ENCODE results near the gene CD47. TPM values are rescaled to one million over a fixed set of nuclear protein-coding genes. Genes with fewer than 3 reads are reported as not detected.
A peak's percentile ranks its signal among the peaks of the same experiment; 100 is the strongest.

The CD47 gene
- total and polyA plus RNA-seq, 2 of the 4 experiments (the other 2 are of a cell fraction), result 45.9 to 52.0 TPM

DNA sequence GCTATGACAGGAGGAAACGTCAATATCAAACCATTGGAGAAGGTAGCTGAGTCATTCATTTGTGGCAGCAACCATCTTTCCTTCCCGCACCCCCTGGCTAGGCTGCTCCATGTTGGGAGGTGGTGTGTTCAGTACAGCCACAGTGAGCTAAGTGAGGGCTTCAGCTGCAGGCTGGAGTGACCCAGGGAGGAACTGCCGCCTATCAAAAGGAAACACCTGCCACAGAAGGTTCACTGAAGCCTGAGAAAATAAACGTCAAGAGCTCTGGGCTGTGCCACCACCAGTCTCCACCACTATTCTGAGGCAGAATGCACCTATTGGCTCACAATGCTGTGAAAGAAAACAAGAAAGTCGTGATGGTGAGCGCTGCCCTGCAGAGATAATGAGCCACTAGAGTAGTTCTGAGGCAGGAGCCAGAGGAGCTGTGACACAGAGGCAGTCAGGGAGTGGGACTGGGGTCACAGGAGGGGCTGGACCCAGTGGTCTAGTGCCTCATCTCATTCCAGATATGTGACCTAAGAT lies 34.8 kb upstream of the CD47 start:
- ATAC-seq (ENCODE audit: low read depth) (no peak), DNase-seq (no peak)
- Histone ChIP-seq H4K91ac (ENCODE audit: insufficient read depth, low read depth, low read length) (peak overlapping the region; percentile 15), H3K4me2 (ENCODE audit: low read depth, low read length) (no peak overlapping the region), H3K56ac (ENCODE audit: extremely low read depth, insufficient read depth, low read length) (no peak overlapping the region), H3K79me1 (ENCODE audit: low read depth in 1 of 2, low read length in 2 of 2) (no peaks in the 10 kb centered on the region), H3K9ac (ENCODE audit: low read depth, low read length) (no peak overlapping the region), H3K9me3 (ENCODE audit: control insufficient read depth, insufficient read depth, low read length) (no peaks in the 10 kb centered on the region), H2AK9ac (replicated peaks; ENCODE audit: low read depth, low read length, poor library complexity) (no peak overlapping the region), H3K27me3 (ENCODE audit: control insufficient read depth, insufficient read depth, low read length) (no peaks in the 10 kb centered on the region), H3K4ac (ENCODE audit: low read depth, low read length) (0 out of 2 replicates have a peak overlapping the region, but pooled peaks have one; percentile 31), H3K27ac (ENCODE audit: insufficient read depth, low read length) (no peak overlapping the region), H2AK5ac (ENCODE audit: low read depth, low read length) (peak overlapping the region; percentile 71; the same call in 1 of the 2 replicates), H2BK15ac (ENCODE audit: low read depth, low read length) (no peak overlapping the region), H3K4me1 (ENCODE audit: control insufficient read depth, insufficient read depth, low read length) (peaks cover 7% of the 10 kb centered on the region), H3K14ac (replicated peaks; ENCODE audit: low read depth, low read length) (no peak overlapping the region; the same call in 1 of the 2 replicates), H3K18ac (ENCODE audit: low read depth, low read length) (no peak overlapping the region), H2BK5ac (ENCODE audit: low read depth, low read length, poor library complexity, severe bottlenecking) (no peak overlapping the region), H3K9me1 (ENCODE audit: insufficient read depth, low read length) (peaks cover 9% of the 10 kb centered on the region), H3K36me3 (ENCODE audit: control insufficient read depth, insufficient read depth, low read length) (no peaks in the 10 kb centered on the region), H4K20me1 (ENCODE audit: insufficient read depth, low read length) (no peaks in the 10 kb centered on the region), H2AFZ (replicated peaks; ENCODE audit: low read length, poor library complexity) (no peak overlapping the region), H4K5ac (ENCODE audit: low read depth, low read length) (no peak overlapping the region), H2BK20ac (ENCODE audit: low read depth, low read length) (no peak overlapping the region), H3K4me3 (ENCODE audit: insufficient read depth, low read depth, low read length) (no peak overlapping the region), H4K8ac (ENCODE audit: low read depth in 2 of 2, low read length in 2 of 2) (no peak overlapping the region), H3K23ac (ENCODE audit: low read depth, low read length) (0 out of 2 replicates have a peak overlapping the region, but pooled peaks have one; percentile 14), H2BK120ac (ENCODE audit: low read depth, low read length) (0 out of 2 replicates have a peak overlapping the region, but pooled peaks have one; percentile 32)
- ChIA-PET POLR2A (ENCODE audit: unreplicated experiment) (no interaction called here), CTCF (interaction anchor here (0.7 kb wide), 1 partner anchor 288 kb away, joined by 3 read pairs; no protein-coding TSS in a partner anchor)
- WGBS, 2 experiments (ENCODE audit: extremely low coverage in 2 of 2, insufficient read length in 1 of 2), result 100% methylated on average over 2 of the region's 6 CpGs; no CpG with 5 or more reads in 1 of the 2 experiments
- intact Hi-C loops (cut with micrococcal nuclease), result no loop called here
- TF ChIP-seq SMC3 (IDR thresholded peaks at IDR 0.05; ENCODE audit: low read depth, low read length) (no peak), MAZ (IDR thresholded peaks at IDR 0.05; ENCODE audit: borderline replicate concordance, low read depth, low read length) (no peak), MAFK (IDR thresholded peaks at IDR 0.05; ENCODE audit: low read depth, low read length) (no peak), RFX5 (IDR thresholded peaks at IDR 0.05; ENCODE audit: low read depth, low read length) (no peak), RAD21 (IDR thresholded peaks at IDR 0.05; ENCODE audit: low read length) (no peak), MXI1 (IDR thresholded peaks at IDR 0.05; ENCODE audit: borderline replicate concordance, low read depth, low read length) (no peak), FOS (IDR thresholded peaks at IDR 0.05; ENCODE audit: low read depth, low read length) (no peak), NFE2L2 (IDR thresholded peaks at IDR 0.05; ENCODE audit: low read depth, low read length) (no peak), POLR2A (IDR thresholded peaks at IDR 0.05; ENCODE audit: low read depth, low read length) (no peak), CHD1 (IDR thresholded peaks at IDR 0.05; ENCODE audit: low read depth, low read length) (no peak), RCOR1 (IDR thresholded peaks at IDR 0.05; ENCODE audit: insufficient replicate concordance, low read length) (no peak)
- TF ChIP-seq, protein P1, sequence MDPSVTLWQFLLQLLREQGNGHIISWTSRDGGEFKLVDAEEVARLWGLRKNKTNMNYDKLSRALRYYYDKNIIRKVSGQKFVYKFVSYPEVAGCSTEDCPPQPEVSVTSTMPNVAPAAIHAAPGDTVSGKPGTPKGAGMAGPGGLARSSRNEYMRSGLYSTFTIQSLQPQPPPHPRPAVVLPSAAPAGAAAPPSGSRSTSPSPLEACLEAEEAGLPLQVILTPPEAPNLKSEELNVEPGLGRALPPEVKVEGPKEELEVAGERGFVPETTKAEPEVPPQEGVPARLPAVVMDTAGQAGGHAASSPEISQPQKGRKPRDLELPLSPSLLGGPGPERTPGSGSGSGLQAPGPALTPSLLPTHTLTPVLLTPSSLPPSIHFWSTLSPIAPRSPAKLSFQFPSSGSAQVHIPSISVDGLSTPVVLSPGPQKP (IDR thresholded peaks at IDR 0.05; ENCODE audit: borderline replicate concordance, low read depth, low read length), result no peak
- TF ChIP-seq, protein P2, sequence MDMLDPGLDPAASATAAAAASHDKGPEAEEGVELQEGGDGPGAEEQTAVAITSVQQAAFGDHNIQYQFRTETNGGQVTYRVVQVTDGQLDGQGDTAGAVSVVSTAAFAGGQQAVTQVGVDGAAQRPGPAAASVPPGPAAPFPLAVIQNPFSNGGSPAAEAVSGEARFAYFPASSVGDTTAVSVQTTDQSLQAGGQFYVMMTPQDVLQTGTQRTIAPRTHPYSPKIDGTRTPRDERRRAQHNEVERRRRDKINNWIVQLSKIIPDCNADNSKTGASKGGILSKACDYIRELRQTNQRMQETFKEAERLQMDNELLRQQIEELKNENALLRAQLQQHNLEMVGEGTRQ (IDR thresholded peaks at IDR 0.05; ENCODE audit: low read depth, low read length), result no peak
- TF ChIP-seq, protein P3, sequence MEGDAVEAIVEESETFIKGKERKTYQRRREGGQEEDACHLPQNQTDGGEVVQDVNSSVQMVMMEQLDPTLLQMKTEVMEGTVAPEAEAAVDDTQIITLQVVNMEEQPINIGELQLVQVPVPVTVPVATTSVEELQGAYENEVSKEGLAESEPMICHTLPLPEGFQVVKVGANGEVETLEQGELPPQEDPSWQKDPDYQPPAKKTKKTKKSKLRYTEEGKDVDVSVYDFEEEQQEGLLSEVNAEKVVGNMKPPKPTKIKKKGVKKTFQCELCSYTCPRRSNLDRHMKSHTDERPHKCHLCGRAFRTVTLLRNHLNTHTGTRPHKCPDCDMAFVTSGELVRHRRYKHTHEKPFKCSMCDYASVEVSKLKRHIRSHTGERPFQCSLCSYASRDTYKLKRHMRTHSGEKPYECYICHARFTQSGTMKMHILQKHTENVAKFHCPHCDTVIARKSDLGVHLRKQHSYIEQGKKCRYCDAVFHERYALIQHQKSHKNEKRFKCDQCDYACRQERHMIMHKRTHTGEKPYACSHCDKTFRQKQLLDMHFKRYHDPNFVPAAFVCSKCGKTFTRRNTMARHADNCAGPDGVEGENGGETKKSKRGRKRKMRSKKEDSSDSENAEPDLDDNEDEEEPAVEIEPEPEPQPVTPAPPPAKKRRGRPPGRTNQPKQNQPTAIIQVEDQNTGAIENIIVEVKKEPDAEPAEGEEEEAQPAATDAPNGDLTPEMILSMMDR (conservative IDR thresholded peaks at IDR 0.05; ENCODE audit: low read depth, low read length), result no peak
- dilution Hi-C loops (cut with HindIII; ENCODE audit: low sequenced_read_pairs, unreplicated experiment), result no loop called here
- BruUV-seq (replicated peaks), result no TSS peak
- in situ Hi-C loops (cut with MboI; ENCODE audit: low sequenced_read_pairs), result no loop called here

All from IMR-90 (cell line).